ENCODE measurements around the gene DDN.

Gene DDN

DNA sequence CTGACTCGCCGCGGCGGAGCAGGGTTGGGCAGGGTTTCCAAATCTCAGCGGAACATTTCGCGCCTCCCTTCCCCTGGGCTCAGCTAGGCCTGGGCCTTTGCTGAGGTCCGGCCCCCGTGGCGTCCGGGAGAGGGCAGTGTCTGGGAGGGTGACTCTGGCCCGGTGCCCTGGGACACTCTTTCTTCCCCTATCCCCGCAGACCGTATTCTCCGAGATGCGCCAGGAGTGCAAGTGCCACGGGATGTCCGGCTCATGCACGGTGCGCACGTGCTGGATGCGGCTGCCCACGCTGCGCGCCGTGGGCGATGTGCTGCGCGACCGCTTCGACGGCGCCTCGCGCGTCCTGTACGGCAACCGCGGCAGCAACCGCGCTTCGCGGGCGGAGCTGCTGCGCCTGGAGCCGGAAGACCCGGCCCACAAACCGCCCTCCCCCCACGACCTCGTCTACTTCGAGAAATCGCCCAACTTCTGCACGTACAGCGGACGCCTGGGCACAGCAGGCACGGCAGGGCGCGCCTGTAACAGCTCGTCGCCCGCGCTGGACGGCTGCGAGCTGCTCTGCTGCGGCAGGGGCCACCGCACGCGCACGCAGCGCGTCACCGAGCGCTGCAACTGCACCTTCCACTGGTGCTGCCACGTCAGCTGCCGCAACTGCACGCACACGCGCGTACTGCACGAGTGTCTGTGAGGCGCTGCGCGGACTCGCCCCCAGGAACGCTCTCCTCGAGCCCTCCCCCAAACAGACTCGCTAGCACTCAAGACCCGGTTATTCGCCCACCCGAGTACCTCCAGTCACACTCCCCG, 18.0 kb downstream of the DDN start:
- peak; percentile 60 for DNase-seq

- DNase-seq, result peak; percentile 39
These were observed 18.7 kb downstream of the DDN start for GRCh38 chr12:48980389-48980952.

GRCh38 chr12:48979602-48980388, 19.4 kb downstream of the DDN start:
- no peak for DNase-seq

GRCh38 chr12:48978741-48979601, 20.2 kb downstream of the DDN start:
- peak; percentile 23 for DNase-seq

GRCh38 chr12:48978291-48978740, 20.9 kb downstream of the DDN start, which contains the start of gene WNT1:
TSS of gene WNT1 (plus strand) at chr12:48978322. CDS start at chr12:48978651, 329 bp downstream.
- DNase-seq, result no peak

DNA sequence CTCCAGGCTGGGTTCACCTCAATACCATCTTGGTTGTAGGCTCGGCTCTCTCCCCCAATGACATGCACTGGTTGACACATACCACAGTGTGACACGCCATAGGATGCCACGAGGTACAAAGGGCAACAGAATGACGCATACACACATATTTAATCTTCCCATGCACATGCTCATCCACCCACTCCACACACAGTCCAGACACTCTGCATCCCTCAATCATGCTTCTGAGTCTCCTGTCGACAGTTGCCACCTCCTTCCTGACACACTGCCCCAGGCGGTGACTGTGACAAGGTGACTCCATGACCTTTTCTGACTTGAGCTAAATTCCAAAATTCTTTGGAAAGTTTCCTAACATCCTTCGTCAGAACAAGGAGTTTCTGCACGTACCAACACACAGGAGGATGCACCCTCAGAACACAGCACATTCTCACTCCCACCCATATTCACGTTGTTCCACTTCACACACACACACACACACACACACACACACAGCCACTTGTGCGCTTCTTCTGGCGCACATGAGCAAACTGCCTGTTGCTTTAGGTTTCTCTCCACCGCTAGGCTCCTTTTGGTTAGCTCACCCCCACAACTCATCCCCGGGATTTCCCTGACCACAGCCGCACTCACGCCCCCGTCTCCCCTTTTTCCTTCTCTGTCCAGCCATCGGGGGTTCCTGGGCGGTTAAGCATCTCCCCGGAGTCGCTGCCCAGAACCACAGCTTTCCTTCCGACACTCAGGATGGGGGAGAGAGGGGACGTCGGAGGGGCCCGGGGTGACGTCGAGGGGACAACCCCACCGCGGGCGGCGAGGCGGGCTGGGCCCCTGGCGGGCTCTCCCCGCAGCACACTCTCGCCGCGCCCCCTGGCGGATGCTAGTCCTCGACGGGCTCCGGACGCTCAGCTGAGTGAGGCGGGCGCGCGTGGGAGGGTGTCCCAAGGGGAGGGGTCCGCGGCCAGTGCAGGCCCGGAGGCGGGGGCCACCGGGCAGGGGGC, 21.6 kb downstream of the DDN start:
- DNase-seq, result peak; percentile 86

GRCh38 chr12:48973941-48974673, 25.1 kb downstream of the DDN start:
- peak; percentile 53 for DNase-seq

GRCh38 chr12:48973531-48973930, 25.6 kb downstream of the DDN start:
- peak; percentile 65 for DNase-seq

DNA sequence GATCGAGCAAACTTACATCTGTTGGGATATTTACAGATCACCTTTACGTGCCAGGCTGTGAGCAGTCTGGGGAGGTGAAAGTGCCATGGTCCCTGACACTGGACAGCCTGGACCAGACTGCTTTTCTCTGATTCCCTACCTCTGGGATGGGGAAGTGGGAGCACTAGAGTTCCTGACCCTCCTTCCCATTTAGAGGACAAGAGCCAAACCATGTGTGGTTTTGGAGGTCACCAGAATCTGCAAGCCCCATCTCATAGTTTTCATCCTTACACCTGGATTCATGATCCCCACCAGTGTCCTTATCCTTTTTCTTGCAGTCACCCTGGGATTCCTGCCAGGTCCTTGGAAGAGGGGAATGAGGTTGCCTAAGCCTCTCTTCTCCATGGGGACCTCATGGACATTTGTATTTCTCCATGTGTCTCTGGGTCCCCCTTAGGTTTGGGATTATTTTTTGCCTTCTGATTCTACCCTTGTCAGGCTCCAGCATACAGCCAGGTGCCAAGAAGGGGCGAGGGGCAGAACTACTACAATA, 26.2 kb downstream of the DDN start:
- DNase-seq, result no peak

DNA sequence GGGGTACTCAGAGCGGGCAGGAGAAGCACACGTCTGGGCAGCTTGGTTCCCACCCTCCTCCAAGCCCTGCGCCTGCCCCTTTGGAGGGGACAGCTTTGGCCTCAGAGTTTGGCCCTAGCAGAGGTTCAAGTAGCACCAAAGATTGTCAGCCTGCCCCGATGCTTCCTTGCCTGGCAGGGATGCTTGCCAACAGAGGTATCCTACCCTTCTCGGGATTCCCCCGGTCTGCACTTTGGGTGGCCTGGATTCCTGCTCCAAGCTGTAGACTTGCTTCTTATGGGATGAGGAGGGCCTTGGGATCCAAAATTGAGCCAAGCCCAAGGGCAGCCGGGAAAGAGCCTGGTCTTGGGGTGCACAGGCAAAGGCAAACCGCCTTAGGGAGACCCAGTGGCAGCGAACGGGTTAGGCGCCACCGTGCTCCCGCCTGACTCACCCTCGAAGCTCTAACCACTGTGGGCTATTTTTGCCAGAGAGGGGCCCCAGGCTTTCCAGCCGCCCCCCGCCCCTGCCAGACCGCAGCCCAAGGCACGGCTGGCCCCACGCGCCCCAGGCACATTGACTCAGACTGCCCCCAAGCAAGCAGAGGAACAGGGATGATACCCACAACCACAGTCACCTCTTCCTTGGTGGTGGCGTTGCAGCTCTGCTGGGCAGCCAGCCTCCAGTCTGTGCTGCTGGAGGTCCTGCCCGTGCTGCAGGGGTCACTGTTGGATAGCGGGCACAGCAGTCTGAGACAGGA, 26.8 kb downstream of the DDN start:
- peak; percentile 35 for DNase-seq

DNA sequence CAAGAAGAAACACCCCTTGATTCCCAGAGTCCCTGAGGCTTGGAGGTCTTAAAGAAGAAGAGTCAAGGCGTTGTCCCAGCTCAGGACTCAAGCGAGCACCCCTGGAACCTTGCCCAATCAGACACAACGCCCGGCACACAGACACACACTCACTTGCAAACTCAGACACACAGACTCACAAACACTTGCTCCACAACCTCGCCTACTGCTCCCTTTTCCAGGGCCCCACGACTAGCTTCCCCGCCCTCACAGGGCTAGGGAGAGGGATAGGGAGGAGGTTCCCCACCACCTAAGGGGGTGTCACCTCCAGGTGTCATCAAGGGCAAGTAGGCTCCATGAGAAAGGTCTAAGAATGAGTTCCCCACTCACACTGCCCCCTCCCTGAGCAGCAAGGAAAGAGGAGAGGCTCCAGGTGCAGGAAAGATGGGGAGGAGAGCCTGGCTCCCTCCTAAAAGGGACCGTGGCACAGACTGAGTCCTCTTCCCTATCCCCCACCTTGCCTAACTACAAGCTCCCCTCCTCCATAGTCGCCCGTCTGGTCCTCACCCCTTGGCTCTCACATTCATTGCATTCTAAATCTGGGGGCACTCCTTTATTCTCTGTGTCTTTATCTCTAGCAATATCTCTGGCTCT, 28.4 kb downstream of the DDN start:
- no peak for DNase-seq

- DNase-seq, result peak; percentile 29
These were observed 29.1 kb downstream of the DDN start for GRCh38 chr12:48969833-48970701.

- DNase-seq, result no peak
These were observed 29.9 kb downstream of the DDN start for GRCh38 chr12:48969160-48969771.

DNA sequence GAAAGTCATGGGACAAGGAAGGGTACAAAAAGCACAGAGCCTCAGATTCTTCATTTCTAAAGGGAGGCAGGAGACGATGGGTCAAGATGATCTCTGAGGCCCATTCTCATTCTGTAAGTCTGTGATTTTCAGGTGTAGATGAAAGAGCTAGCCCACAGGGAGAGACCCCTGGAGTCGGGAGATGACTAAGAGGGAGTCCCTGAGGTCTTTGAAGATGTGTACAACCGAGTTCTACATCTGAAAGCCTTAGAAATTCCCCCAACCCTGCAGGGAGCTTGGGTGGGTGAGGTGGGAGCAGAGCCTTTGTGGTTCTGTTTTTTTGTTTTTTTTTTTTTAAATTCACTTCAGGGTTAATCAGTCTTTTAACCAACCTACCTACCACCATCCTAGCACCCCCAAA, 30.7 kb downstream of the DDN start:
- DNase-seq, result no peak

- no peak for DNase-seq
These were observed 31.2 kb downstream of the DDN start for GRCh38 chr12:48967991-48968390.

DNA sequence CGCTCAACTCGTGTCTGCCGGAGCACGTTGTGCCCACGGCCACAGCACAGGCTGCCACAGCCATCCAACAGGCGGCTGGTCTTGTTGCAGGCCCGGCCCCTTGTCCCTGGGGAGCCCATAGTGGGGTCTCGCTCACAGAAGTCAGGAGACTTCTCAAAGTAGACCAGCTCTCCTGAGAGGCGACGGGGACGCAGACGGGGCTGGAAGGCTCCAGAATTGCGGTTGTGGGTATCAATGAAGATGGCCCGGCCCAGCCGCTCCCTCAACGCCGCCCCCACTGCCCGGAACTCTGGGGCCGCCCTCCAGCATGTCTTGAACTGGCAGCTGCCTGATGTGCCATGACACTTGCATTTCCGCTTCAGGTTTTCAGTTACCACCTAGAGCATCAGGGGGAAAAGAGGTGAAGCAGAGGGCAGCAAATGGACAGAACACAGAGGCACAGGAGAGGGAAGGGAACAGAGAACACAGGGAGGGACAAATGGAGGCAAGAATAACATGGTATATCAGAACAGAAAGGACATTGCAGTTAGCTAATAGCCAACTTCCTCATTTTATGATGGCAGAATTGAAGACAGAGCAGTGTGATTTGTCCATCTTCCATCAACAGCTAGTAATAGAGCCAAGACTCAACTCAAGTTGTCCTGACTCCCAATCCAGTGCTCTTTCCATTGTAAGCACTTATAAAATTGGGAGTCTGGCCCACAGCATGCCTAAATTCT, 32.8 kb downstream of the DDN start:
- peak; percentile 65 for DNase-seq

GRCh38 chr12:48965298-48965838, 33.8 kb downstream of the DDN start:
- DNase-seq, result peak; percentile 64

All from suppressor macrophage treated with lipopolysaccharide for 4 hours (primary cell).